Bronchial epithelial cell (primary cell): Measurements from ENCODE around the gene KPNA2. TPM values are rescaled to one million over a fixed set of nuclear protein-coding genes. Genes with fewer than 3 reads are reported as not detected.
A peak's percentile ranks its signal among the peaks of the same experiment; 100 is the strongest.
"Not testable (repeated sequence)": the region's sequence is repeated elsewhere in the genome, so short reads cannot be mapped to it uniquely, and the experiment has no call there.

Experiments
- DNase-seq: peaks from one replicate; pipeline ENCODE4 v3.0.0-alpha.2; 2010; ENCODE audit warnings: low read depth
- FAIRE-seq: peaks from 2 replicates; lab custom pipeline; 2011; peaks lifted over from hg19 to GRCh38; lab: Jason Lieb, UNC
- H3K27me3 ChIP-seq: 2 replicates; pipeline ENCODE4 v1.5.1; 2011; ENCODE audit warnings: low read length; ENCODE audit not compliant: control insufficient read depth, insufficient read depth
- H3K36me3 ChIP-seq: 2 replicates; pipeline ENCODE4 v1.5.1; 2011; ENCODE audit warnings: low read length; ENCODE audit not compliant: control insufficient read depth, insufficient read depth
- H3K4me3 ChIP-seq: 2 replicates; pipeline ENCODE4 v1.5.1; 2011; ENCODE audit warnings: mild to moderate bottlenecking, low read depth, low read length, control low read depth
- CTCF ChIP-seq: IDR thresholded peaks from 2 replicates; pipeline ENCODE4 v1.5.1; 2011; ENCODE audit warnings: mild to moderate bottlenecking, moderate library complexity, low read length, control low read depth, inconsistent platforms; ENCODE audit not compliant: insufficient read depth, severe bottlenecking
- total RNA-seq: library from RNA; depleted of rRNA; stranded (reverse); fragments of >200 nt; gene quantifications from 2 replicates; pipeline ENCODE4 v1.2.1, GENCODE V29; 2014

KPNA2 gene
- total RNA-seq, 1 donor from 2014 or later, result 17.4 TPM

DNA sequence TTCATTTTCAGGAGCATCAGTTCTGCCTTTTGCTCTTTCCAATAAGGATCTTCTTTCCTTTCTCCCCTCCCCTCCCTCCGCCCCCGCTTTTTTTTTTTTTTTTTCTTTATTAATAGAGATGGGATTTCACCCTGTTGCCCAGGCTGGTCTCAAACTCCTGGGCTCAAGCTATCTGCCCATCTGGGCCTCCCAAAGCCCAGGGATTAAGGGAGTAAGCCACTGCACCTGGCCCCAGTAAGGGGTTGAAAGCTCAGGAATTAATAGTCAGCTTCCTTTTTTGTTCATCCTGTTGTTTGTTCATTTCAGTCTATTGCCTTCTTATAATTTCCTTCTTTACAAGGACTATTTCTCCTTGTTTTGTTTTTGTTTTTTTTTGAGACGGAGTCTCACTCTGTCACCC, 31.3 kb upstream of the KPNA2 start:
- no peaks in the 10 kb centered on the region for H3K27me3 ChIP-seq
- H3K4me3 ChIP-seq, result no peak overlapping the region
- H3K36me3 ChIP-seq, result no peaks in the 10 kb centered on the region
- no peak for TF ChIP-seq CTCF
- FAIRE-seq (no peak), DNase-seq (no peak)

- no peak for DNase-seq
- no peak for TF ChIP-seq CTCF
- Histone ChIP-seq H3K4me3 (no peak overlapping the region), H3K36me3 (no peaks in the 10 kb centered on the region), H3K27me3 (no peaks in the 10 kb centered on the region)
- FAIRE-seq, result no peak
Measured at GRCh38 chr17:68006797-68007196, 28.7 kb upstream of the KPNA2 start.

GRCh38 chr17:68011199-68011665, 24.3 kb upstream of the KPNA2 start:
- peak; percentile 83 for TF ChIP-seq CTCF
- no peaks in the 10 kb centered on the region for H3K36me3 ChIP-seq
- no peak for DNase-seq
- H3K27me3 ChIP-seq, result peaks cover 2% of the 10 kb centered on the region
- FAIRE-seq, result no peak
- H3K4me3 ChIP-seq, result no peak overlapping the region

DNA sequence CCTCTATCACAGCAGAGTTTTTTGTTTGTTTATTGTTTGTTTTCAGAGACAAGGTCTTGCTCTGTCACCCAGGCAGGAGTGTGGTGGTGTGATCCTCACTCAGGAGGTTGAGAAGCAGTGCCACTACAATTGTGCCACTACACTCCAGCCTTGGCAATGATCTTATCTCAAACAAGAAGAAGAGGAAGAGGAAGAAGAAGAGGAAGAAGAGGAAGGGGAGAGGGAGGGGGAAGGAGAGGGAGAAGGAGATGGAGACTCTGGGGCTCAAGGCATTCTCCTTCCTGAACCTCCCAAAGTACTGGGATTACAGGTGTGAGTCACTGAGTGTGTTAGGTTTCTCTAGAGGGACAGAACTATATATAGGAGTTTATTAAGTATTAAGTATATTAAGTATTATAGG, 22.1 kb upstream of the KPNA2 start:
- Histone ChIP-seq H3K27me3 (peaks cover 2% of the 10 kb centered on the region), H3K4me3 (no peak overlapping the region), H3K36me3 (no peaks in the 10 kb centered on the region)
- TF ChIP-seq CTCF, result no peak
- DNase-seq (no peak), FAIRE-seq (no peak)

DNA sequence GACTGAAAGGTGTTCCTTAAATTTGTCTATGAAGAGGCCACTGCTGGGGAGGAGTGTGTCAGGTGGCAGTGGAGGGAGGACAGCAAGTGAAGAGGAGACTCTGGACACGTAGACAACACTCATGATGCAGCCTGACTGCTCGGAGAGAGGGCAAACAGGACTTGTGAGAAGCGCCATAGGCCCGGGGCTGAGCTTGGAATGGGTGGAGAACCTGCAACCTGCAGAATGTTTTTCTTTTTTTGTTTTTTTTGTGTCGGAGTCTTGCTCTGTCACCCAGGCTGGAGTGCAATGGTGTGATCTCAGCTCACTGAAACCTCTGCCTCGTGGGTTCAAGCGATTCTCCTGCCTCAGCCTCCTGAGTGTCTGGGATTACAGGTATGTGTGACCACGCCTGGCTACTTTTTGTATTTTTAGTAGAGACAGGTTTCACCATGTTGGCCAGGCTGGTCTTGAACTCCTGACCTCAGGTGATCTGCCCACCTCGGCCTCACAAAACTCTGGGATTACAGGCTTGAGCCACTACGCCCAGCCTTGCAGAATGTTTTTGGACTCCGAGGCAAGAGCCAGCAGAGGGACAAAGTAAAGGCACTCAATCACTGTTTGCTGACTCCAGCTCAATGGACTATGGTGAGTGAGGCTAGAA, 20.3 kb upstream of the KPNA2 start:
- H3K4me3 ChIP-seq, result no peak overlapping the region
- TF ChIP-seq CTCF, result no peak
- H3K27me3 ChIP-seq, result peaks cover 2% of the 10 kb centered on the region
- no peak for DNase-seq
- FAIRE-seq, result no peak
- H3K36me3 ChIP-seq, result no peaks in the 10 kb centered on the region

GRCh38 chr17:68016838-68017237, 18.7 kb upstream of the KPNA2 start:
- DNase-seq (no peak), FAIRE-seq (no peak)
- Histone ChIP-seq H3K27me3 (peaks cover 2% of the 10 kb centered on the region), H3K4me3 (no peak overlapping the region), H3K36me3 (no peaks in the 10 kb centered on the region)
- TF ChIP-seq CTCF, result no peak

DNA sequence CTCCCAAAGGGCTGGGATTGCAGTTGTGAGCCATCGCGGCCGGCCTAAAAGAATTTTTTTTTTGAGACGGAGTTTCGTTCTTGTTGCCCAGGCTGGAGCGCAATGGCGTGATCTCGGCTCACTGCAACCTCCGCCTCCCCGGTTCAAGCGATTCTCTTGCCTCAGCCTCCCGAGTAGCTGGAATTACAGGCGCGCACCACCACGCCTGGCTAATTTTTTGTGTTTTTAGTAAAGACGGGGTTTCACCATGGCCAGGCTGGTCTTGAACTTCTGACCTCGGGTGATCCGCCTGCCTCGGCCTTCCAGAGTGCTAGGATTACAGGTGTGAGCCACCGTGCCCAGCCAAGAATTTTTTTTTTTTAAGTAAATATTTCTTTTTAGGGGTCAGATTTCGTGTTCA, 17.0 kb upstream of the KPNA2 start:
- not testable (repeated sequence) for DNase-seq, H3K4me3 ChIP-seq, H3K27me3 ChIP-seq, H3K36me3 ChIP-seq, FAIRE-seq
